ENCODE results near the gene TMEFF1.
"Not testable (repeated sequence)": the region's sequence is repeated elsewhere in the genome, so short reads cannot be mapped to it uniquely, and the experiment has no call there.

Gene TMEFF1

DNA sequence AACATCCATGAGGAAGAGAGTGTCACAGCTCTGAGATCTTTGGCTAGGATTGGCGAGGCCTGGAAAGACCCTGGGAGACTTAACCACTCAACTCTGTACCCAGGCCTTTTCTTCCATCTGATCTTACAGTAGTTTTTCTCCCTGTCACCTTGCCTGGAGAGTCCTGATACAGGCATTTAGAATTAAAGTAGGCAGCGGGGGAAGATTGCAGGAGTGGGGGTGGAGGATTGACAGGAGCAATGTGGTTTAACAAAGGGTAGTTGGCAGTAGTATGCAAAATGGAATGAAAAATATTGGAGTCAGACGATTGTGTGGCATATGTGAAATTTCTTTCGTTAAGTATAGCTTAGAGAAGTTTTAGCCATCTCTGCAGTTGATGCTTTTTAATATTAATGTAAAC, 16.9 kb downstream of the TMEFF1 start:
- no peak for DNase-seq (ENCODE audit: low read depth in 3 of 3)

DNA sequence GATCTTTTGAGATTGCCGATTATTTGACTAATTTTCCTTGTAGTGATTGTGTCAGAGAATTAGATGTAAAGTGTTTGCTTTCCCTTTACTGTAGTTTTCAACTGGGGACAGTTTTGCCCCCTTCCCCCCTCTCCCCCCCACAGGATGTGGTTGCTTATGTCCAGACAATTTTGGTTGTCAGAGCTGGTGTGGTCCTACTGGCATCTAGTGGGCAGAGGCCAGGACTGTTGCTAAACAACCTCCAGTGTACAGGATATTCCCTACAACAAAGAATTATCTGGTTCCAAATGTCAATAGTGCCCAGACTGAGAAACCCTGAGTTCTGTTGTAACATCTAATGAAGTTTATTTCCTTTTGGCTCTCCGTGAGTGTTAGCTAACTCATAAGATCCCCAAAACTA, 20.0 kb downstream of the TMEFF1 start:
- no peak for DNase-seq (ENCODE audit: low read depth in 3 of 3)

DNA sequence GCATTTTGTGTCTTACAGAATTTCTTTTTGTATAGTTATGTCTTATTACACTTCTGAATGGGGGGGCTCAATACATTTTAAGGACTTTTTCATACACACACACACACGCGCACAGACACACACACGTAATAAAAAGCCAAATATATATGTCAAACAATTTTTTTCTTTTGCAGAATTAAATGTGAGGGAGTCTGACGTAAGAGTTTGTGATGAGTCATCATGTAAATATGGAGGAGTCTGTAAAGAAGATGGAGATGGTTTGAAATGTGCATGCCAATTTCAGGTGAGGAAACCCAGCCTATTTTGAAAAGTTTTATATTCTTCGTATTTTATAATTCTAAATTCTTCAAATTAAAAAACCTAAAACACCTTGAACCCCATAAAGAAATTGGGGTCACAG, 25.6 kb downstream of the TMEFF1 start:
- DNase-seq (ENCODE audit: low read depth in 3 of 3) = no peak

DNA sequence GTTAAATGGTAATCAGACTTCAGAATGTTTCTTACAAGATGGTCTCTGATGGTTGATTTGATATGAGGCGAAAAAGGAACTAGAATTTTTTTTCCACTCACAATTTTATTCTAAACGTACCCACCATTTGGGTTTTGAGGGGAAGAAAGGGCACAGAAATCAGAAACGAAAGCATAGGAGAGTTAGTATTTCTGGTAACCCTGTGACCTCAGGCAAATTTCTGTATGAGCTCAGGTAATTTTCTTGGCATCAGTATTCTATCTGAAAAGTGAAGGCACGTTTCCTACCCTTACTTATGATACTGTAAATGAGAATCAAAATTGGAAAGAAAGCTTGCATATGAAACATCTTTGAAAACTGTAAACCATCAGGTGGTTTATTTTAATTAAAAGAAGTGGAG, 26.5 kb downstream of the TMEFF1 start:
- DNase-seq (ENCODE audit: low read depth in 3 of 3) = no peak

DNA sequence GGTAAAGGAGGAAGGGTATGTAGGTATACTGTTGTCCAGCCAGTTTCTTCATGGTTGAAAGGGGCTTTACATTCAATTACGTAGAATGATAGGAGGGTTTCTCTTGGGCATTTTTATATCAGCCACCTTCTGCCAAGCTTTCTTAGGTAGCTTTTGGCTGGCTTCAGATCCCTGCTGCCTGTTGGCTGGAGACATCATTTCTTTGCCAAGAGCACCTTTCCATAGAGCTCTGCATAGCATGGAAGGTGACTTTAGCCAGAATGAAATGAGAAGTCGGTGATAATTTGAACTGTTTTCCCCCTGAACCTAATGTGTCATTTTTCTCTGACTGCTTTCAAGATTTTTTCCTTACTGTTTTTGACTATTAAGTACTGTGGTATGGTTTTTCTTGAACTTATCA, 26.9 kb downstream of the TMEFF1 start:
- no peak for DNase-seq (ENCODE audit: low read depth in 3 of 3)

DNA sequence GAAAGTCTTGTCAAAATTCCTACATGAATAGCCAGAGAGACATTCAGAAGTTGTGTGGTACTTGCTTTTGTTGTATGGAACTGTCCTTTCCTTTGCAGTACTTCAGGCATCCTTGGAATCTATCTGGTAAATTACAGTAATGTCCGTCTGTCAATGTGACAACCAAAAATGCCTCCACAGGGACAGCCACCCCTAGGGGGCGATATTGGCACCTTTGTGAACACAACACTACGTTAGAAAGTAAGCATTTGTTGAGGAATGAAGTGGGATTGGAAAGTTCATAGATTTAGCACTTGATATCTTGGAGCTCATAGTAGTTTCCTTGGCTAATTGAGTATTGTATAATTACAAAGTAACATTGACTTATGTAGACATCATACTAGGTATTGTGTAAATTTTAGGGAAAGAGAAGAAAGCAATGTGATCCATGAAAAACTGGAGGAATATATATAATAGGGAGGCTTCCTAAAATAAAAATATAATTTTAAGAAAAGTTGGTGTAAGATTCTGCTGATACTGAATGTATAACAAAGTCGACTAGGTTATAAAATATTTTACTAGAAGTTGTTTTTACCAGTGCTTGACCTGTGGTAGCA, 32.7 kb downstream of the TMEFF1 start:
- peak; percentile 45 to 71 (median 68) for DNase-seq (ENCODE audit: low read depth in 3 of 3)

DNA sequence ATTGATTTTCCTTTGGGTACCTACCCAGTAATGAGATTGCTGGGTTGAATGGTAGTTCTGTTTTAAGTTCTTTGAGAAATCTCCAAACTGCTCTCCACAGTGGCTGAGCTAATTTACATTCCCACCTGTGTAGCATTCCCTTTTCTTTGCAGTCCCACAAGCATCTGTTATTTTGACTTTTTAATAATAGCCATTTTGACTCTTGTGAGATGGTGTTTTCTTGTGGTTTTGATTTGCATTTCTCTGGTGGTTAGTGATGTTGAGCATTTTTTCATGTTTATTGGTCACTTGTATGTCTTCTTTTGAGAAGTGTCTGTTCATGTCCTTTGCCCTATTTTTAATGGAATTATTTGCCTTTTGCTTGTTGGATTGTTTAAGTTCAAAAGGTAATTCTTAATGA, 34.4 kb downstream of the TMEFF1 start:
- DNase-seq (ENCODE audit: low read depth in 3 of 3) = not testable (repeated sequence)

DNA sequence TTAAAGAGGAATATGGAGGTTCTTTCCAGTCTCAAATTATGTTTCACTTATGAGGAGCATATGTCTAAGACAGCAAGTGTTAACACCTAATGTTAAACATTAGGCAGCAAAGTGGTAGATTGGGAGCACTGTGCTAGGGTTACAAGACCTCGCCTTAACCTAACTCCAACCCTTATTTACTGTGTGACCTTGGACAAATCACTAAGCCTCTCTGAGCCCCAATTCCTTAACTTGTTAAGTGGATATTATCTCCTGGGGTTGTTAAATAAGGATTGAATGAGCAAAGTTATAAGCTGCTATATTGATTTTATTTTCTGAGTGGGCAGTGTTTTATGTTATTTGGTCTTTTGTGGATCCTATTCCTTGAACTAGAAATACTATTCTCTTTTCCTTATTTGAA, 38.3 kb downstream of the TMEFF1 start:
- DNase-seq (ENCODE audit: low read depth in 3 of 3) = no peak

DNA sequence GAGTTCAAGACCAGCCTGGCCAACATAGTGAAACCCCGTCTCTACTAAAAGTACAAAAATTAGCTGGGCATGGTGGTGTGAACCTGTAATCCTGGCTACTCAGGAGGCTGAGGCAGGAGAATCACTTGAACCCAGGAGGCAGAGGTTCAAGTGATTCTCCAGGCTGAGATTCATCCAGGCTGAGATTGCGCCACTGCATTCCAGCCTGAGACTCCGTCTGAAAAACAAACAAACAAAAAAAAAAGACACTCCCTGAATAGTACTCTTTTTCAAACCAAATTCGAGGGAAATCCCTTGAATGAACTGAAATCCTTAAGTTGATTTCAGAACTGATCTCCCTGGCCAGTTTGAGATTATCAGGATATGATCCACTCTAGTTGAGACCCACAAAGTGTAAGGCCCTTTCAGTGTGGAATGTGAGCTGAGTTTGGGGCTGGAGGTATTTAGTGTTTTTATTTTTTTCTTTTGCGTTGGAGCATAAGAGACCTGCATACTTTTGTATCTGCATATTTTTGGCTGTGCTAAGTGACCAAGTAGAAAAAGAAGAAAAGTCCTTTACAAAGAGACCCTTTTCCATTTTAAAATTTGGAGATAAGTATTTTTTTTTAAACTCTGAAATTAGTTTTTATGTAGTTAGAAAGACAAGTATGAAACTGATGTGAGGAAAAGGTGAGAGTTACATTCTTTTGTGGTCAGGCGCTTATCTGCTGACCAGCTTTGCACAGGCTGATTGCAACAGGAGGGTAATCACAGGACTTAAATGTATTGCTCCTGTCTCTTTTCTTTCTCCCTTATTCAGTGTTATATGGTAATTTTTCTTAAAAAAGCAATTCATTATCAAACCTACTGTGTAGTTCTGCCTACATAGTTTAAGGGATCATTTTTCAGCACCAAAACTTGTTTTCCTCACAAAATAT, 42.9 kb downstream of the TMEFF1 start:
- no peak for DNase-seq (ENCODE audit: low read depth in 3 of 3)

DNA sequence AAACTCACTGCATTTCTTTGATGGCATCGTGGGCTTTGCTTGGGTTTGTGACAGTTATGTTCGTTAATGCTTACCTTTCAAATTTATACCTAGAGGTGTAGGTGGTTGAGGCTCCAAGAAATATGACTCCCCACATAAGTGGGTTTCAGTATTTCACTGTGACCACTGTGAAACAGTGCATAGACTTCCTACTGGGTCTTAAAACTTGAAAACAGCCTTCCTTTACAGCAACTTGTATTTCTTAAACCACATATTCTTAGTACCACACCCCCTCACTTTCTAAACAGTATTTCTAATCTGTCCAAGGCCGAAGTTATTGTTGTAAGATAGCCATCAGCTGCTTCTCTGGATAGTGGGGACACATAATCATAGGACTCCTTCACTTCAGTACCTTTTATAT, 48.3 kb downstream of the TMEFF1 start:
- no peak for DNase-seq (ENCODE audit: low read depth in 3 of 3)

DNA sequence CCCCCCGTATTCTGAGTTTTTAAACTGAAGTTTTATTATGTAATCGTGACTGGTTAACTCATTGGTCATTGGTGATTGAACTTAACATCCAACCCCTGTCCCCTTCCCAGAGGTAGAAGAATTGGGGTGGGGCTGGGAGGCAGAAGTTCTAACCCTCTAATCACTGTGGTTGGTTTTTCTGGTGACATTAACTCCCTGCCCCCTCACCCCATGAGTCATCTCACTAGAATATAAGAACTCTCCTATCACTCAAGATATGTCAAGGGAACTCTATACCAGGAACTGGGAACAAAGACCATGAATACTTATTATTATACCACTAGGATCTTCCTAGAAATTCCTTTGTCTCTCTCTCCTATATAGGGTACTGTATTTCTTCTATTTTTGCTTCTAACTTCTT, 52.6 kb downstream of the TMEFF1 start:
- no peak for DNase-seq (ENCODE audit: low read depth in 3 of 3)

DNA sequence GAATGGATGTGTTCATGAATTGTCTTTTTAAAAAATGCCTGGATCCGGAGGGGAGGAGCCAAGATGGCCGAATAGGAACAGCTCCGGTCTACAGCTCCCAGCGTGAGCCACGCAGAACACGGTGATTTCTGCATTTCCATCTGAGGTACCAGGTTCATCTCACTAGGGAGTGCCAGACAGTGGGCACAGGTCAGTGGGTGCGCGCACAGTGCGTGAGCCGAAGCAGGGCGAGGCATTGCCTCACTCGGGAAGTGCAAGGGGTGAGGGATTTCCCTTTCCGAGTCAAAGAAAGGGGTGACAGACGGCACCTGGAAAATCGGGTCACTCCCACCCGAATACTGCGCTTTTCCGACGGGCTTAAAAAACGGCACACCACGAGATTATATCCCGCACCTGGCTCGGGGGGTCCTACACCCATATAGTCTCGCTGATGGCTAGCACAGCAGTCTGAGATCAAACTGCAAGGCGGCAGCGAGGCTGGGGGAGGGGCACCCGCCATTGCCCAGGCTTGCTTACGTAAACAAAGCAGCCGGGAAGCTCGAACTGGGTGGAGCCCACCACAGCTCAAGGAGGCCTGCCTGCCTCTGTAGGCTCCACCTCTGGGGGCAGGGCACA, 54.3 kb downstream of the TMEFF1 start:
- DNase-seq (ENCODE audit: low read depth in 3 of 3) = not testable (repeated sequence)

DNA sequence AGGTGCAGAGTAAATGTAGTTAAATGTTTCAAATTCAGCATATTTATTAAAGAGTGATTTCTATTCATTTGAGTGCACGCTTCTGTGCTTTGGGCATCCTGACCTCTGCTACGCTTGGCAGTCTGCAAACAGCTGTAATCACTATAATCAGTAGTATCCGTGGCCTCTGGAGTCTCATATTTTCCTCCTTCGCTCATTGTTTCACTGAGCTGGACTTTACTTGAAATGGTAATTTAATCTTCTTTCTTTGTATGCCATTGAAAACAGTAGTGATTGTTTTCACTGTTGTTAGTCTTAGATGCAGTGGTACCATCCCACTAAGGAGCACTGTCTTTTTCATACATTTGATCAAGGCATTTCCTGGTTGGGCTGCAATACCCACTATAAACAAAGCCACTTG, 61.5 kb downstream of the TMEFF1 start:
- no peak for DNase-seq (ENCODE audit: low read depth in 3 of 3)

DNA sequence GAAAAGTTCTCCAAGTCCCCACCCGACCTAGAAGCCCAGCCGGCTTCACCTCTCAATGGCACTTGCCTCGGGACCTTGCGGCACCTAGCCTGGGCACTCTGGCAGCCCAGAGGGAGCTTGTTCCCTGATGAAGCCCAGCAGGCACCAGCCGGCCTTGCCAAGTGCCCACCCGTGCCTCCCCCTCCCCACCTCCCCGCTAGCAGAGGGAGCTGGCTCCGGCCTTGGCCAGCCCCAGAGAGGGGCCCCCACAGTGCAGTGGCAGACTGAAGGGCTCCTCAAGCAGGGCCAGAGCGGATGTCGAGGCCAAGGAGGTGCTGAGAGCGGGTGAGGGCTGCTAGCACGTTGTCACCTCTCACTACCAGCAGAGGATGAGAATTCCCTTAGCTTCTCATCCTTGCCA, 67.4 kb downstream of the TMEFF1 start:
- no peak for DNase-seq (ENCODE audit: low read depth in 3 of 3)

DNA sequence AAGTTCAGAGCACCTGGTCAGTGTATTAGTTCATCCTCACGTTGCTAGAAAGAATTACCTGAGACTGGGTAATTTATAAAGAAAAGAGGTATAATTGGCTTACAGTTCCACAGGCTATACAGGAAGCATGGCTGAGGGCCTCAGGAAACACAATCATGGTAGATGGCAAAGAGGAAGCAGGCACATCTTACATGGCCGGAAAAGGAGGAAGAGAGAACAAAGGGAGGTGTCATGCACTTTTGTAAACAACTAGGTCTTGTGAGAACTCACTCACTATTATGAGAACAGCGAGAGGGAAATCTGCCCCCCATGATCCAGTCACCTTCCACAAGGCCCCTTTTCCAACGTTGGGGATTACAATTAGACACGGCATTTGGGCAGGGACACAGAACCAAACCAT, 76.1 kb downstream of the TMEFF1 start:
- no peak for DNase-seq (ENCODE audit: low read depth in 3 of 3)

DNA sequence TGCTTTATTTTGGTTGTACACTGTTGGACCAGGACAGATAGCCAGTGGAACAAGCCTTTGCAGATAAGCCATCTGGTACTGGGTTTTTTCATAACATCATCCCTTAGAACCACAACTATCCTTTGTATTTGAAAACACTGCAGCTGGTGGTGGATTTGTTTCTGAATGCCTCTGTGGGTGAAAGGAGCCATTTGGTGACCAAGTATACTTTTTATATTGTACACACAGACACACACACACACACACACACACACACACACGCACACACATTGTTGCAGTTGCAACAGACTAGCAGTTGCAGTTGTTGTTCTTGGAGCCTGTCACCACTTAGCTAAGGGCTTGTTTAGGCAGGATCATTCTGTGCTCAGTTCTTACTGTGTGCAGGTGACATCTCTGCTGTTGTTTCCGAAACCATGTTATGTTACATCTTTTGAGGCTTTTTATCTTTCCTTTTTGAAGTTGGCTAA, 82.0 kb downstream of the TMEFF1 start:
- no peak for DNase-seq (ENCODE audit: low read depth in 3 of 3)

DNA sequence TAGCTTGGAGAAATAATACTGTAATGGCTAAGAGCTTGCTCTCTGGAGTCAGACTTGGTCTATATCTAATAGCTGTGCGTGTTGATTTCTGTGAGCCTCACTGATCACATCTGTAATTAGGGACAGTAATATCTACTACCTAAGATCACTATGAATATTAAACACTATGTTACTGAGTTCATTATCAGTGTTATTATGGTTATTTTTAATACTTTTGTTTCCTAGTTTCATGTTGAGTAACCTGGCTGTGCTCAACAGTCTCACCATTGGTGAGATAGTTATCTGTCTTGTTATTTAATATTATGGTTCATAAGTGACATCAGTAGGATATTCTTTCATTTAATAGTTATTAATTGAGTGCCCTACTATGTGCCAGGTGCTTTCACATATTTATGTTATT, 82.5 kb downstream of the TMEFF1 start:
- DNase-seq (ENCODE audit: low read depth in 3 of 3) = no peak

DNA sequence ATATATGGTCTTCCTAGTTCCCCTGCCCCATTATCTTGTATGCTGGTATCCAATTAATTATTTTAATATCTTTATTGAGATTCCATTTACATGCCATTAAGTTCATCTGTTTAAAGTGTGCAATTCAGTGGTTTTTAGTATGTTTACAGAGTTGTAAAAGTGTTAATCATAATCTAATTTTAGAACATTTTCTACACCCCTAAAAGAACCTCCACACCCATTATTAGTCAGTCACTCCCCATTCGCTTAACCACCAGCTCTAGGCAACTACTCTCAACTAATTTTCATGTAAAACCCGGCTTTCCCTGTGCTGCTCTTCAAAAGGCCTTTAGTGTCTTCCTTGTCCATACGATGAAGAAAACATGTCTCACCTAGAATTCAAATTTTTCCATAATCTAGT, 84.1 kb downstream of the TMEFF1 start:
- DNase-seq (ENCODE audit: low read depth in 3 of 3) = no peak

DNA sequence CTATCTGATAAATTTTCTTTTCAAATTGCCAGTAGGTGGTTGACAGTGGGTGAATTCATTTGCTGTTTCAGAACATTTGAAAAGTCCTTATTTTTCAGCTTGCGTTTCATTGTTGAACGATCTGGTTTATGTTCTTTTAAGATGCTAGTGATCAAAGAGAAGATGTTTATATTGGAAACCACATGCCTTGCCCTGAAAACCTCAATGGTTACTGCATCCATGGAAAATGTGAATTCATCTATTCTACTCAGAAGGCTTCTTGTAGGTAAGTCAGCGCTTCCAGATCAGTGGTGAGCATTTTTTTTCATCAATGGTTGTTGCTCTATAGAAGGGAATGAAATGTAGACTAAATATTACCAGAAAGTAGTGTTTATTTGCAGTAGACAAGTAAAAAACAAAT, 88.3 kb downstream of the TMEFF1 start:
- no peak for DNase-seq (ENCODE audit: low read depth in 3 of 3)

DNA sequence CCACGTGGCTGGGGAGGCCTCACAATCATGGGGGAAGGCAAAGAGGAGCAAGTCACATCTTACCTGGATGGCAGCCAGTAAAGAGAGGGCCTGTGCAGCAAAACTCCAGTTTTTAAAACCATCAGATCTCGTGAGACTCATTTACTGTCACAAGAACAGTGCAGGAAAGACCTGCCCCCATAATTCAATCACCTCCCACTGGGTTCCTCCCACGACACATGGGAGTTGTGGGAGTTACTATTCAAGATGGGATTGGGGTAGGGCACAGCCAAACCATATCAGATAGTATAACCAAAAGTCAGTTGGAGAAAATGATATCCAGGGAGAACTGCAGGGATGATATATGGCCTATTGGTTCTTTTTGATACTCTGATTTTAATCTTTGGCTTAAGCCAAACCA, 94.9 kb downstream of the TMEFF1 start:
- no peak for DNase-seq (ENCODE audit: low read depth in 3 of 3)

DNA sequence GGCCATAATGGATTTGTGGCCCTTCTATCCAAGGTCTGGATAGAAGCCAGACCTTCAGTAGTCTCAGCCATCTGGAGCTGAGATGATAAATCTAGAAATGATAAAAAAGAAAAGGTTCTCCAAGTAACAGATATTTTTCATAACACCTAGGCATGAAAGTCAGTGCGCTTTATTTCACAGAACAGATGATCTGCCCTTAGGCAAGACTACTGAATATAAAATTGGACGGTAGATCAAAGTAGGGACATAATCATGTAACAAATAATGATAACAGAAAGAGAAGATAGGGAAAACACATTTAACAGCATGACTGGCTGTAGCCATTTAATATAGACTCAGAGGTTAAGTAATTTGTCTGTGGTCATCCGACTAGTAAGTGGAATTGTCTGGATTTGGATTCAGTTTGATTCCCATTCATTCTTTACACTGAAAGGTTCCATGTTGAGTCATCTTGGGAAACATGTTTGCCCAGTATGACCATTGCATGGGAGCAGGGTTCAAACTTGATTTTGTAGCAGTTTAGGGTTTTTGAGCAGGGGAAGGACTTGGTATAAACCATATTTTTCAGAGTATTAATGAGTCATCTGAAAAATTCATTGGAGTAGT, 100.8 kb downstream of the TMEFF1 start:
- DNase-seq (ENCODE audit: low read depth in 3 of 3) = no peak

DNA sequence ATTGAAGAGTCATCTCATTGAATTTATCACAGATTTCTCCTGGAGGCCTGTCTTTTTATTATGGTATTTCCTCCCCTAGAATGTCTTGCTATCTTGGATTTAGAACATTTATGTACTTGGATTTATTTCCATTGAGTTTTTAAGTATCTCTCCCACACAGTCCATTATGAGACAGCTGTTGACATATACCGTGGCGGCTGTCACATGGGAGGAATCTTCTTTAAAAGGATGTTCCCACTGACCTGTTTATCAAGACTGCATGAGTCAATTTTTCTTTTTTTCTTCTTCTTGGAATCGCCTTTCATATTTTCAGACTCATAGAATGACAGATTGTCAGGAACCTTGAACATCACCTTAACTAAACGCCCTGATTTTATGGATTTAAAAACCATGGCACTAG, 102.1 kb downstream of the TMEFF1 start:
- DNase-seq (ENCODE audit: low read depth in 3 of 3) = no peak
